B cell (primary cell): ENCODE results near the gene AKT3.

Experiments
- EZH2 ChIP-seq: IDR thresholded peaks from 2 replicates; pipeline ENCODE4 v1.6.1; 2012; ENCODE audit warnings: borderline replicate concordance, low read depth, mild to moderate bottlenecking, moderate library complexity, low read length; ENCODE audit not compliant: insufficient read depth, poor library complexity, severe bottlenecking
- TF ChIP-seq, protein P1 (sequence below): fragments of 200-600 bp; IDR thresholded peaks from one replicate; pipeline ENCODE4 v1.8.0; 2022; ENCODE audit warnings: antibody characterized with exemption, mild to moderate bottlenecking

DNA sequence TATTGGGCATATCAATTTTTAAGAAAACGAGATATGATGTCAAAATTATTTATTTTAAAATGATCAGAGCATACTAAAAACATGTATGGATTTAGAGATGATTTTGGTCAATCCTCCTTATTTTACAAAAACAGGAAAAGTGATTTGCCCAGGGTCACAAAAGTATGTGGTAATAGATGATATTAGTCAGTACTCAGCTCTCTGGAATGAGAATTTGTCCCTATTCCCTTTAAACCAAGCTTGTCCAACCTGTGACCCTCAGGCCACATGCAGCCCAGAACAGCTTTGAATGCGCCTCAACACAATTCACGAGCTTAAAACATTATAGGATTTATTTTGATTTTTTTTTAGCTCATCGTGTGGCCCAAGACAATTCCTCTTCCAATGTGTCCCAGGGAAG, 104.7 kb downstream of the AKT3 start:
- TF ChIP-seq, protein P1, sequence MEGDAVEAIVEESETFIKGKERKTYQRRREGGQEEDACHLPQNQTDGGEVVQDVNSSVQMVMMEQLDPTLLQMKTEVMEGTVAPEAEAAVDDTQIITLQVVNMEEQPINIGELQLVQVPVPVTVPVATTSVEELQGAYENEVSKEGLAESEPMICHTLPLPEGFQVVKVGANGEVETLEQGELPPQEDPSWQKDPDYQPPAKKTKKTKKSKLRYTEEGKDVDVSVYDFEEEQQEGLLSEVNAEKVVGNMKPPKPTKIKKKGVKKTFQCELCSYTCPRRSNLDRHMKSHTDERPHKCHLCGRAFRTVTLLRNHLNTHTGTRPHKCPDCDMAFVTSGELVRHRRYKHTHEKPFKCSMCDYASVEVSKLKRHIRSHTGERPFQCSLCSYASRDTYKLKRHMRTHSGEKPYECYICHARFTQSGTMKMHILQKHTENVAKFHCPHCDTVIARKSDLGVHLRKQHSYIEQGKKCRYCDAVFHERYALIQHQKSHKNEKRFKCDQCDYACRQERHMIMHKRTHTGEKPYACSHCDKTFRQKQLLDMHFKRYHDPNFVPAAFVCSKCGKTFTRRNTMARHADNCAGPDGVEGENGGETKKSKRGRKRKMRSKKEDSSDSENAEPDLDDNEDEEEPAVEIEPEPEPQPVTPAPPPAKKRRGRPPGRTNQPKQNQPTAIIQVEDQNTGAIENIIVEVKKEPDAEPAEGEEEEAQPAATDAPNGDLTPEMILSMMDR: no peak
- no peak for TF ChIP-seq EZH2
